Panc1 (cell line): ENCODE measurements around the gene LYRM4. TPM values are rescaled to one million over a fixed set of nuclear protein-coding genes. Genes with fewer than 3 reads are reported as not detected.

Source experiments
- ATAC-seq: fragments of 200-7000 bp; cut with Tn5 transposase; 2 replicates; pipeline ENCODE4 v1.9.1; 2020; ENCODE audit warnings: mild to moderate bottlenecking, moderate library complexity
- BruUV-seq: library from RNA; stranded (reverse); fragments of 400-500 nt; replicated peaks from 2 replicates; lab custom pipeline; 2021; lab: Mats Ljungman, UMichigan
- CTCF ChIA-PET: fragments of 300-600 bp; sonication (Branson Sonifier 250); formaldehyde crosslinking; loops from one replicate; lab custom pipeline; 2022; ENCODE audit warnings: antibody characterized with exemption; lab: Charles Lee
- POLR2A ChIA-PET: fragments of 300-600 bp; sonication (Branson Sonifier 250); formaldehyde crosslinking; loops from one replicate; lab custom pipeline; 2022; ENCODE audit warnings: antibody characterized with exemption; lab: Charles Lee
- DNase-seq: peaks from one replicate; pipeline ENCODE4 v3.0.0-alpha.2; 2010; ENCODE audit warnings: low read depth, low spot score
- H3K27ac ChIP-seq: 2 replicates; pipeline ENCODE4 v1.5.1; 2011; ENCODE audit warnings: mild to moderate bottlenecking, low read length, inconsistent platforms
- H3K27me3 ChIP-seq: fragments of 200-500 bp; sonication (Bioruptor generic); 2 replicates; pipeline ENCODE4 v1.6.0; 2014; ENCODE audit warnings: low read length, inconsistent platforms; ENCODE audit not compliant: control insufficient read depth, insufficient read depth
- H3K36me3 ChIP-seq: fragments of 200-500 bp; sonication (Bioruptor generic); 2 replicates; pipeline ENCODE4 v1.5.1; 2014; ENCODE audit warnings: inconsistent platforms, mild to moderate bottlenecking, low read length, moderate library complexity; ENCODE audit not compliant: control insufficient read depth, insufficient read depth
- H3K4me1 ChIP-seq: 2 replicates; pipeline ENCODE4 v1.5.1; 2011; ENCODE audit warnings: inconsistent platforms, mild to moderate bottlenecking, low read length, moderate library complexity; ENCODE audit not compliant: control insufficient read depth, insufficient read depth
- H3K4me3 ChIP-seq, 2 experiments: 2 replicates each; pipeline ENCODE4 v1.5.1; 2011 to 2012; ENCODE audit warnings: low read depth in 2 of 2, low read length in 2 of 2, mild to moderate bottlenecking in 2 of 2, inconsistent platforms in 1 of 2, moderate library complexity in 1 of 2
- H3K9me3 ChIP-seq: fragments of 200-500 bp; sonication (Bioruptor generic); 2 replicates; pipeline ENCODE4 v1.5.1; 2014; ENCODE audit warnings: low read depth, mild to moderate bottlenecking, inconsistent platforms, low read length, moderate library complexity; ENCODE audit not compliant: control insufficient read depth, insufficient read depth
- CTCF ChIP-seq: fragments of 450-650 bp; IDR thresholded peaks from 2 replicates; pipeline ENCODE4 v1.5.1; 2017; ENCODE audit warnings: mild to moderate bottlenecking
- POLR2AphosphoS5 ChIP-seq: IDR thresholded peaks from 2 replicates; pipeline ENCODE4 v1.6.1; 2012; ENCODE audit warnings: mild to moderate bottlenecking, low read depth, low read length, moderate library complexity
- SIN3A ChIP-seq: IDR thresholded peaks from 2 replicates; pipeline ENCODE4 v1.6.1; 2012; ENCODE audit warnings: low read depth, mild to moderate bottlenecking, low read length, moderate library complexity, borderline replicate concordance; ENCODE audit not compliant: insufficient read depth
- TCF7L2 ChIP-seq: IDR thresholded peaks from 2 replicates; pipeline ENCODE4 v1.6.1; 2011; ENCODE audit warnings: mild to moderate bottlenecking, low read depth, low read length, inconsistent platforms
- in situ Hi-C: cut with HindIII; loops from 2 replicates; pipeline ENCODE4 v1.10.0; 2016; ENCODE audit warnings: low sequenced_read_pairs, low pct_unique_long_range_greater_than_20kb
- intact Hi-C: fragments of 100-400 bp; cut with micrococcal nuclease; formaldehyde crosslinking; loops from one replicate; pipeline ENCODE4 v1.10.0; 2022; ENCODE audit not compliant: unreplicated experiment
- total RNA-seq: library from RNA; stranded (reverse); gene quantifications from one replicate; pipeline ENCODE4 v1.2.1, GENCODE V29; 2021; ENCODE audit not compliant: unreplicated experiment
- TF ChIP-seq, protein P1 (sequence below), 2 experiments: IDR thresholded peaks; 2 replicates each; pipeline ENCODE4 v1.6.1; 2011 to 2012; ENCODE audit warnings: low read depth in 2 of 2, control low read depth in 1 of 2, low read length in 1 of 2, mild to moderate bottlenecking in 1 of 2, moderate library complexity in 1 of 2; ENCODE audit not compliant: insufficient read depth in 1 of 2

The LYRM4 gene
- total RNA-seq, 1 experiment from 2014 or later = 27.4 TPM

DNA sequence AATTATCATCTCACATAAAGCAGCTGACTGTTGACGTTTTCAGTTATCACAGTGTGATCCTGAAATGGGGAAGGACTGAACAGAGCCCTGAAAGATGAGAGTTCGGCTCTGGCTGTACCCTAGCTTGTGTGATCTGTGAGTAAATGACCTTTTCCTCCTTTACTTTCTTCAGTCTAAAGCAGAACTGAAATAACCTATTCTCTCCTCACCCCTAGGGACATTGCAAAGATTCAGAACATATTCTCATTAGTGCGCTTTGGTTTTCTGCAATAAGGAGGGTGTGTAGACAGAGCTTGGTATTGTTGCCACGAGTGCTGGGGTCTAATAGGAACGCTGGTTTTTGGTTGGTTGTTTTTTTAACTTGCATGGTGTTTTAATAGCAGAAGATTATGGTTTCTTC lies 17.3 kb upstream of the LYRM4 start:
- ATAC-seq (no peak), DNase-seq (no peak)
- H3K4me3 ChIP-seq = no peak overlapping the region
- no peaks in the 10 kb centered on the region for H3K27me3 ChIP-seq
- no peak overlapping the region for H3K27ac ChIP-seq
- no peak for TF ChIP-seq POLR2AphosphoS5
- no peak for TF ChIP-seq TCF7L2
- TF ChIP-seq SIN3A = no peak
- no peak for TF ChIP-seq CTCF
- TF ChIP-seq, protein P1, sequence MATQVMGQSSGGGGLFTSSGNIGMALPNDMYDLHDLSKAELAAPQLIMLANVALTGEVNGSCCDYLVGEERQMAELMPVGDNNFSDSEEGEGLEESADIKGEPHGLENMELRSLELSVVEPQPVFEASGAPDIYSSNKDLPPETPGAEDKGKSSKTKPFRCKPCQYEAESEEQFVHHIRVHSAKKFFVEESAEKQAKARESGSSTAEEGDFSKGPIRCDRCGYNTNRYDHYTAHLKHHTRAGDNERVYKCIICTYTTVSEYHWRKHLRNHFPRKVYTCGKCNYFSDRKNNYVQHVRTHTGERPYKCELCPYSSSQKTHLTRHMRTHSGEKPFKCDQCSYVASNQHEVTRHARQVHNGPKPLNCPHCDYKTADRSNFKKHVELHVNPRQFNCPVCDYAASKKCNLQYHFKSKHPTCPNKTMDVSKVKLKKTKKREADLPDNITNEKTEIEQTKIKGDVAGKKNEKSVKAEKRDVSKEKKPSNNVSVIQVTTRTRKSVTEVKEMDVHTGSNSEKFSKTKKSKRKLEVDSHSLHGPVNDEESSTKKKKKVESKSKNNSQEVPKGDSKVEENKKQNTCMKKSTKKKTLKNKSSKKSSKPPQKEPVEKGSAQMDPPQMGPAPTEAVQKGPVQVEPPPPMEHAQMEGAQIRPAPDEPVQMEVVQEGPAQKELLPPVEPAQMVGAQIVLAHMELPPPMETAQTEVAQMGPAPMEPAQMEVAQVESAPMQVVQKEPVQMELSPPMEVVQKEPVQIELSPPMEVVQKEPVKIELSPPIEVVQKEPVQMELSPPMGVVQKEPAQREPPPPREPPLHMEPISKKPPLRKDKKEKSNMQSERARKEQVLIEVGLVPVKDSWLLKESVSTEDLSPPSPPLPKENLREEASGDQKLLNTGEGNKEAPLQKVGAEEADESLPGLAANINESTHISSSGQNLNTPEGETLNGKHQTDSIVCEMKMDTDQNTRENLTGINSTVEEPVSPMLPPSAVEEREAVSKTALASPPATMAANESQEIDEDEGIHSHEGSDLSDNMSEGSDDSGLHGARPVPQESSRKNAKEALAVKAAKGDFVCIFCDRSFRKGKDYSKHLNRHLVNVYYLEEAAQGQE (IDR thresholded peaks at IDR 0.05; ENCODE audit: insufficient read depth in 1 of 2, low read depth in 2 of 2, low read length in 1 of 2) = no peak
- no TSS peak for BruUV-seq
- H3K36me3 ChIP-seq = no peaks in the 10 kb centered on the region
- in situ Hi-C loops (no loop called here), intact Hi-C loops (no loop called here)
- CTCF ChIA-PET = no interaction called here
- POLR2A ChIA-PET = no interaction called here
- no peaks in the 10 kb centered on the region for H3K9me3 ChIP-seq
- H3K4me1 ChIP-seq = no peaks in the 10 kb centered on the region

DNA sequence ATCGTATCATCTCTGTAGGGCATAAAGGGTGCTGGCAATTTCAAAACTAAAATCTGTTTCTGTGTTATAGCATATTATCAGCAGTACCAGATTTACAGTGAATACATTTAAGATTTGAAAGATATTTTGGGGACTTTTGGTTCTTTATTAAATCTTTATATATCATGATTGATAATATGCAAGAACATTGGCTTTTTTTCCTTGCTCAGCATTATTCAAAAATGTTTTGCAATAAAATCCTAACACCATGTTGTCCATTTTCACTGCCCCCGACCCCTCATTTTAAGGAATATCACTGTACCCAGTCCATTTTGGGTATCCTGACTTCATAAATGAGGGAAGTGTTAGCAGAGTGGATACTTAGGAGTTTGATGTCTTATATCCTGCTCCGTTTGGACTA lies 16.8 kb upstream of the LYRM4 start:
- Histone ChIP-seq H3K4me3 (no peak overlapping the region), H3K9me3 (no peaks in the 10 kb centered on the region), H3K36me3 (no peaks in the 10 kb centered on the region), H3K4me1 (no peaks in the 10 kb centered on the region), H3K27me3 (no peaks in the 10 kb centered on the region), H3K27ac (no peak overlapping the region)
- in situ Hi-C loops = no loop called here
- POLR2A ChIA-PET = no interaction called here
- TF ChIP-seq POLR2AphosphoS5 (no peak), CTCF (no peak), SIN3A (no peak), TCF7L2 (no peak)
- TF ChIP-seq, protein P1 (IDR thresholded peaks at IDR 0.05; ENCODE audit: insufficient read depth in 1 of 2, low read depth in 2 of 2, low read length in 1 of 2) = no peak
- no peak for ATAC-seq
- intact Hi-C loops = no loop called here
- no TSS peak for BruUV-seq
- DNase-seq = no peak
- CTCF ChIA-PET = interaction anchor here (0.7 kb wide), 1 partner anchor 893 kb away, joined by 3 read pairs; no protein-coding TSS in a partner anchor
